Measurements from ENCODE around the gene LAMB3. TPM values are rescaled to one million over a fixed set of nuclear protein-coding genes. Genes with fewer than 3 reads are reported as not detected.

The LAMB3 gene
- total RNA-seq, 1 donor from 2014 or later, result 4.2 TPM

GRCh38 chr1:209616366-209617046 lies 35.7 kb downstream of the LAMB3 start:
- H3K27me3 Mint-ChIP-seq (ENCODE audit: low read depth, unreplicated experiment), result peaks cover 73% of the 10 kb centered on the region
- H3K79me2 ChIP-seq (ENCODE audit: insufficient read depth, low read length), result no peaks in the 10 kb centered on the region
- no peak overlapping the region for H3K4me3 ChIP-seq (ENCODE audit: insufficient read depth, low read depth, low read length)
- H3K4me2 ChIP-seq (ENCODE audit: low read length), result no peak overlapping the region
- H3K9me3 ChIP-seq (ENCODE audit: insufficient read depth, low read depth, low read length), result no peaks in the 10 kb centered on the region
- peaks cover 2% of the 10 kb centered on the region for H3K9me3 Mint-ChIP-seq (ENCODE audit: unreplicated experiment)
- no peaks in the 10 kb centered on the region for H4K20me1 ChIP-seq (ENCODE audit: insufficient read depth, low read length)
- no peak for TF ChIP-seq EZH2 (IDR thresholded peaks at IDR 0.05; ENCODE audit: insufficient read depth, low read length)
- TF ChIP-seq, protein P1, sequence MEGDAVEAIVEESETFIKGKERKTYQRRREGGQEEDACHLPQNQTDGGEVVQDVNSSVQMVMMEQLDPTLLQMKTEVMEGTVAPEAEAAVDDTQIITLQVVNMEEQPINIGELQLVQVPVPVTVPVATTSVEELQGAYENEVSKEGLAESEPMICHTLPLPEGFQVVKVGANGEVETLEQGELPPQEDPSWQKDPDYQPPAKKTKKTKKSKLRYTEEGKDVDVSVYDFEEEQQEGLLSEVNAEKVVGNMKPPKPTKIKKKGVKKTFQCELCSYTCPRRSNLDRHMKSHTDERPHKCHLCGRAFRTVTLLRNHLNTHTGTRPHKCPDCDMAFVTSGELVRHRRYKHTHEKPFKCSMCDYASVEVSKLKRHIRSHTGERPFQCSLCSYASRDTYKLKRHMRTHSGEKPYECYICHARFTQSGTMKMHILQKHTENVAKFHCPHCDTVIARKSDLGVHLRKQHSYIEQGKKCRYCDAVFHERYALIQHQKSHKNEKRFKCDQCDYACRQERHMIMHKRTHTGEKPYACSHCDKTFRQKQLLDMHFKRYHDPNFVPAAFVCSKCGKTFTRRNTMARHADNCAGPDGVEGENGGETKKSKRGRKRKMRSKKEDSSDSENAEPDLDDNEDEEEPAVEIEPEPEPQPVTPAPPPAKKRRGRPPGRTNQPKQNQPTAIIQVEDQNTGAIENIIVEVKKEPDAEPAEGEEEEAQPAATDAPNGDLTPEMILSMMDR (IDR thresholded peaks at IDR 0.05; ENCODE audit: insufficient read depth, low read depth, low read length), result no peak
- no peaks in the 10 kb centered on the region for H3K36me3 ChIP-seq (ENCODE audit: insufficient read depth, low read length)
- H3K4me1 Mint-ChIP-seq (ENCODE audit: low read depth, unreplicated experiment), result peaks cover 4% of the 10 kb centered on the region
- no peak for DNase-seq (ENCODE audit: low read depth)
- no peak overlapping the region for H3K27ac Mint-ChIP-seq (ENCODE audit: unreplicated experiment)
- H2AFZ ChIP-seq (ENCODE audit: low read depth, low read length), result no peak overlapping the region
- H3K27me3 ChIP-seq (ENCODE audit: insufficient read depth, low read length), result no peaks in the 10 kb centered on the region
- no peaks in the 10 kb centered on the region for H3K4me1 ChIP-seq (ENCODE audit: insufficient read depth, low read length)
- no peak overlapping the region for H3K4me3 Mint-ChIP-seq (ENCODE audit: unreplicated experiment)
- no peak overlapping the region for H3K9ac ChIP-seq (ENCODE audit: low read length)
- H3K27ac ChIP-seq (ENCODE audit: low read depth, low read length), result no peak overlapping the region
- H3K36me3 Mint-ChIP-seq (ENCODE audit: low read depth, unreplicated experiment), result peaks cover 14% of the 10 kb centered on the region
- no peak for FAIRE-seq

DNA sequence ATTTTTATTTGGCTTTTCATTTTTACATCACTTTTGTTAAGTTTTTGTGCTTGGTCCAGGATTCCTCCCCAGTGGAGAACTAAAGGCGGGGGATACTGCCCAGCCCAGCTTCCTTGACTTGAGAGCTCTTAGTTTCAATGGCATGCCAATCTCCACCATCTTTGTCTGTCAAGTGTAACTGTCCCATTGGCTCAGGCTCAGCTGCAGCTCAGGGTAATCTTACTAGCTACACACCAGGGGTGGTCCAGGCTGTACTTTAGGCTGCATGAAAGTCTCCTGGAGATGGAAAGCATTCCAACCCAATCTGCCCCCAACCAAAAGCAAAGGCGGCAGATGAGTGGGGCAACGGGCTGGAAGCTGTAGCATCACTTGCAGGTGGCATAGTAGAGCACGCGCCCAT lies 37.3 kb downstream of the LAMB3 start:
- H3K36me3 ChIP-seq (ENCODE audit: insufficient read depth, low read length), result no peaks in the 10 kb centered on the region
- H3K4me1 ChIP-seq (ENCODE audit: insufficient read depth, low read length), result no peaks in the 10 kb centered on the region
- no peak overlapping the region for H3K9ac ChIP-seq (ENCODE audit: low read length)
- Mint-ChIP-seq H3K36me3 (ENCODE audit: low read depth, unreplicated experiment) (peaks cover 13% of the 10 kb centered on the region), H3K9me3 (ENCODE audit: unreplicated experiment) (peaks cover 2% of the 10 kb centered on the region), H3K4me1 (ENCODE audit: low read depth, unreplicated experiment) (no peaks in the 10 kb centered on the region), H3K4me3 (ENCODE audit: unreplicated experiment) (no peak overlapping the region), H3K27ac (ENCODE audit: unreplicated experiment) (no peak overlapping the region), H3K27me3 (ENCODE audit: low read depth, unreplicated experiment) (peaks cover 64% of the 10 kb centered on the region)
- H3K27ac ChIP-seq (ENCODE audit: low read depth, low read length), result no peak overlapping the region
- H3K4me2 ChIP-seq (ENCODE audit: low read length), result no peak overlapping the region
- no peak overlapping the region for H2AFZ ChIP-seq (ENCODE audit: low read depth, low read length)
- H3K4me3 ChIP-seq (ENCODE audit: insufficient read depth, low read depth, low read length), result no peak overlapping the region
- no peaks in the 10 kb centered on the region for H3K79me2 ChIP-seq (ENCODE audit: insufficient read depth, low read length)
- H4K20me1 ChIP-seq (ENCODE audit: insufficient read depth, low read length), result no peaks in the 10 kb centered on the region
- H3K9me3 ChIP-seq (ENCODE audit: insufficient read depth, low read depth, low read length), result no peaks in the 10 kb centered on the region
- no peaks in the 10 kb centered on the region for H3K27me3 ChIP-seq (ENCODE audit: insufficient read depth, low read length)
- FAIRE-seq (no peak), DNase-seq (ENCODE audit: low read depth) (no peak)
- no peak for TF ChIP-seq EZH2 (IDR thresholded peaks at IDR 0.05; ENCODE audit: insufficient read depth, low read length)
- TF ChIP-seq, protein P1 (IDR thresholded peaks at IDR 0.05; ENCODE audit: insufficient read depth, low read depth, low read length), result no peak

GRCh38 chr1:209614151-209614420 lies 38.1 kb downstream of the LAMB3 start:
- TF ChIP-seq, protein P1 (IDR thresholded peaks at IDR 0.05; ENCODE audit: insufficient read depth, low read depth, low read length), result no peak
- no peak for TF ChIP-seq EZH2 (IDR thresholded peaks at IDR 0.05; ENCODE audit: insufficient read depth, low read length)
- Mint-ChIP-seq H3K36me3 (ENCODE audit: low read depth, unreplicated experiment) (peaks cover 12% of the 10 kb centered on the region), H3K4me3 (ENCODE audit: unreplicated experiment) (no peak overlapping the region), H3K27me3 (ENCODE audit: low read depth, unreplicated experiment) (peaks cover 56% of the 10 kb centered on the region), H3K4me1 (ENCODE audit: low read depth, unreplicated experiment) (no peaks in the 10 kb centered on the region), H3K27ac (ENCODE audit: unreplicated experiment) (no peak overlapping the region), H3K9me3 (ENCODE audit: unreplicated experiment) (peaks cover 2% of the 10 kb centered on the region)
- Histone ChIP-seq H3K4me2 (ENCODE audit: low read length) (no peak overlapping the region), H3K4me3 (ENCODE audit: insufficient read depth, low read depth, low read length) (no peak overlapping the region), H3K27ac (ENCODE audit: low read depth, low read length) (no peak overlapping the region), H2AFZ (ENCODE audit: low read depth, low read length) (no peak overlapping the region), H3K27me3 (ENCODE audit: insufficient read depth, low read length) (no peaks in the 10 kb centered on the region), H3K79me2 (ENCODE audit: insufficient read depth, low read length) (no peaks in the 10 kb centered on the region), H3K9ac (ENCODE audit: low read length) (no peak overlapping the region), H3K36me3 (ENCODE audit: insufficient read depth, low read length) (no peaks in the 10 kb centered on the region), H3K4me1 (ENCODE audit: insufficient read depth, low read length) (no peaks in the 10 kb centered on the region), H3K9me3 (ENCODE audit: insufficient read depth, low read depth, low read length) (no peaks in the 10 kb centered on the region), H4K20me1 (ENCODE audit: insufficient read depth, low read length) (no peaks in the 10 kb centered on the region)
- DNase-seq (ENCODE audit: low read depth) (no peak), FAIRE-seq (no peak)

All from astrocyte (in vitro differentiated cells and primary cell).